HK-2 (cell line): ENCODE data around the gene TXNDC5.

Experiments used
- DNase-seq: peaks from one replicate; pipeline ENCODE4 v3.0.0-alpha.2; 2018; ENCODE audit not compliant: unreplicated experiment

The TXNDC5 gene

DNA sequence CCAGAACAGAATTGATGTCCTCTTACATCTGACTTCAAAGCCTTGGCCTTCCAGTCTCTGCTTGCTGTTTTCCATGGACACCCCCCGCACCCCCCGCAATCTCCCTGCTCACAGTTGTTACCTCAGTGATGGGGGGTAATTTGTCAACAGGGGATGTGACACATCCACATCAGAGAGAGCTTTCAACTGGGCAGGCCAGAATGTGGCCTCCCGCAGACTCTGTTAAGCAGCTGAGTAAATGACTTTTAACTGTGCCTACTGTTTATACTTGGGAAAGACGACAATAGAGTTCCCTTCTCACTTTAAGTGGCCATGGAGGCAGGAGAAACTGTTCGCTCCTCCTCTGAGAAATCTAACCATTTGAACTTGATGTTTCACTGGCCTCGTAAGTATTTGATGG lies 51.0 kb downstream of the TXNDC5 start:
- no peak for DNase-seq

DNA sequence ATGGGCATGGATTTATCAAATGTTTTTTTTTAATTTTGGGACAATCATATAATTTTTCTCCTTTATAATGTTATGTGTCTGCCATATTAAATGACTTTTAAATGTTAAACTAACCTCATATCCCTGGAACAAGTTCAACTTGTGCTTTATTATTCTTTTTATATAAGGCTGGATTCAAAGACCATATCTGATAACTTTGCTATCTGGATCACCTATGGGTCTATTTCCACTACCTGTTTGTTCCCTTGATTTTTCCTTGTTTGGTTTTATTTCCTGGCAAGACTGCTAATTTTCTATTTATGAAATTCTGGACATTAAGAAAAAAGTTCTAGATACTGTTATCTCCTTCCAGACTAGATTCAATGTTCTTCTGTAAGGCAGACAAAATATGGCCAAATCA lies 58.8 kb downstream of the TXNDC5 start:
- no peak for DNase-seq

- DNase-seq: no peak
These were observed 62.4 kb downstream of the TXNDC5 start for GRCh38 chr6:7848229-7848628.

DNA sequence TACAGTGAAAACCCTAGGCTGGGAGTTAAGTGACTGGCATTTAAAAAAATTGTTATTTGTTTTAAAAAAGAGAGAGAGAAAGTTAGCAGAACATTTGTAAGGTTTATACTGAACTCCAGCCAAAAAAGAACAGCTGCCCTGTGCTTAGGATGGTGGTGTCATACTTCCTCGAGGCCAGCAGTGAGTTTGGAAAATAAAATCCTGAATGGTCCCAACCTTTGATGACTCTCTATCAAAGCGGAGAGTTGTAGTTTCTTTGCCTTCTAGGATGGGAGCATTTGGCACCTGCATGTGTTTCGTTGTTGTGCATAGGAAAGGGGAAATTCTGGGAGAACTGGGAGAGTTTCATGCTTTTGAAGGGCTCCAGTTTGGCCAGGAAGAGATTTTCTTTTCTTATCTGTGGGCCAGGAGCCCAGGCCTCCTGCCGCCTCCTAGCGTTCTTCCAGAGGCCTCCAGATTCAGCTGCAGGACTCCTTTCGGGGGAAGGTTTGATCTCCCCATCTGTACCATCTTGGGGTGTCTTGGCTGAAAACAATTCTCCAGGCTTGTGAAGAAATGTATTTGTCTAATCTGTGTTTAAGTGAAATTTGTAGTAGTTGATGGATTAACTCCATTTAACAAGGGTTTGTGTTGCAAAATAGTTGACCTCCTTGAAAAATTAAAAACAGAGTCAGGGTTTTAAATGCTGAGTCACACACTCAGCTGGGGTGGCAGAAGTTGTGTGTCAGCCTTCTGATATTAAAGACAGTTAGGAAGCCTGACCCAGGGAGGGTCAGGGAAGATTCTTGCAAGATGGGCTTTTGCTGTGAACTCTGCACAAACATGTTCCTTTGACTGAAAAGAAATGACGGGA lies 63.4 kb downstream of the TXNDC5 start:
- no peak for DNase-seq

DNA sequence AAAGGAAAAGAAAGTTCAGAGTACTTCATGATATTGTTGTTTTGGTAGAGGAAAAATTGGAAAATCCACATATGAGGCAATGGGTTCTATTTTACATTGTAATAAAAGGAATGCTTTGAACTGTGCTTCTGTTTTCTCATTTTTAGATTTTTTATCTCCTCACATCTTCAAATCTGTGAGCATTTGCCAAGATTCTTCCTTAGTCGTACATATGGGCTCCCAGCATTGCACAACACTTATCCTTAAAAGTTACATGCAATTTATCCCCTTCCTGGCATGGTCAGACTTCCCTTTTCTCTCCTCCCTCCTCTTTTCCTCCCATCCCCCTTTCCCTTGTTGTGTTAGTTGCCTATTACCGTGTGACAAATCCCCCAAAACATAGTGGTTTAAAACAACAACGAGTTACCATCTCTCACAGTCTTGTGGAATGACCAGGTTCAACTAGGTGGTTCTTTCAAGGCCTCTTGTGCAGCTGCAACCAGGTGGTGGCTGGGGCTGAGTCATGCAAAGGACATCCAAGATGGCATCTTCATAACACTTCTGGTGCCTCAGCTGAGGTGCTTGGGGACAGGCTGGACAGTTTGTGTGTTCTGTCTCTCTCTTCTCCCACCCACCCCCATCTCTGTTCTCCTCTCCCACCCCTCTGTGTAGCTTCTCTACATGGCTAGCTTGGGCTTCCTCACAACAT lies 68.7 kb downstream of the TXNDC5 start:
- DNase-seq: no peak

GRCh38 chr6:7836371-7837026 lies 74.1 kb downstream of the TXNDC5 start:
- no peak for DNase-seq

DNA sequence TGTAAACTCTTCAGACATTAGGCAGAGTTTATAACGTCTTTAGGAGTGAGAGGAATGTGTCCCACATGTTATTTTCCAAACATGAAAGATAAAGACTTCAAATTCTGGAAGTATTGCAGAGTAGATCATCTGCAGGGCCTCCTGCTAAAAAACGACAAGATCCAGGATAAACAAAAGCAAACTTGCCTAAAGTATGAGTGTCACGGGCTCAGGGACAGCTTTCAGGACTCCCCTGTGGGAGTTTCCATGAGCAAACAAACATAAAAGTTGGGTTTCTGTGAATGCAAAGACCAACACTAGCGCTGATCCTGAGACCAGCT lies 76.9 kb downstream of the TXNDC5 start:
- no peak for DNase-seq

- DNase-seq: no peak
These were observed 77.5 kb downstream of the TXNDC5 start for GRCh38 chr6:7832904-7833750.
